Upper lobe of left lung (tissue), 4 donors: ENCODE results near the gene CST6.

Source experiments
- CTCF ChIP-seq, 6 experiments: fragments of 450-650 bp in 4 of 6; fragments of 200-600 bp in 2 of 6; sonication (generic) in 2 of 6; IDR thresholded peaks; one replicate each; pipeline ENCODE4 v1.5.1; 2016 to 2019; ENCODE audit warnings: antibody characterized with exemption in 6 of 6
- EP300 ChIP-seq, 4 donors: sonication (generic); formaldehyde crosslinking; IDR thresholded peaks; one replicate each; pipeline ENCODE4 v1.5.1; 2017; ENCODE audit warnings: antibody characterized with exemption in 4 of 4, control low read depth in 2 of 4
- POLR2A ChIP-seq, 4 donors: fragments of 450-650 bp; IDR thresholded peaks; one replicate each; pipeline ENCODE4 v1.5.1; 2016 to 2017; ENCODE audit warnings: antibody characterized with exemption in 4 of 4, mild to moderate bottlenecking in 2 of 4

- TF ChIP-seq POLR2A (IDR thresholded peaks at IDR 0.05) (no peak), EP300 (IDR thresholded peaks at IDR 0.05) (no peak), CTCF (IDR thresholded peaks at IDR 0.05) (no peak)
Measured at GRCh38 chr11:66008095-66008467, 3.7 kb upstream of the CST6 start.
